Fibroblast of lung (primary cell): ENCODE results near the gene ANO4. TPM values are rescaled to one million over a fixed set of nuclear protein-coding genes. Genes with fewer than 3 reads are reported as not detected.

Source experiments
- DNase-seq, 2 donors: peaks; one replicate each; pipeline versions ENCODE4 v3.0.0 to v3.0.0-alpha.2; 2010; ENCODE audit warnings: low read depth in 2 of 2
- H2AFZ ChIP-seq: 2 replicates; pipeline ENCODE4 v1.5.1; 2012; ENCODE audit warnings: low read length, control low read depth, inconsistent platforms
- H3K27ac ChIP-seq: 2 replicates; pipeline ENCODE4 v1.5.1; 2011; ENCODE audit warnings: low read length, control low read depth; ENCODE audit not compliant: insufficient read depth
- H3K27me3 ChIP-seq: 2 replicates; pipeline ENCODE4 v1.5.1; 2011; ENCODE audit warnings: mild to moderate bottlenecking, low read length; ENCODE audit not compliant: control insufficient read depth, insufficient read depth
- H3K36me3 ChIP-seq: 2 replicates; pipeline ENCODE4 v1.5.1; 2011; ENCODE audit warnings: low read length; ENCODE audit not compliant: control insufficient read depth, insufficient read depth
- H3K4me1 ChIP-seq: 2 replicates; pipeline ENCODE4 v1.5.1; 2011; ENCODE audit warnings: low read length; ENCODE audit not compliant: control insufficient read depth, insufficient read depth; ENCODE audit errors: extremely low read depth
- H3K4me2 ChIP-seq: 2 replicates; pipeline ENCODE4 v1.5.1; 2011; ENCODE audit warnings: low read length, control low read depth; ENCODE audit not compliant: insufficient read depth; ENCODE audit errors: extremely low read depth
- H3K4me3 ChIP-seq, 4 experiments: fragments of 200-600 bp in 1 of 4; sonication (generic) in 1 of 4; replicated peaks in 1 of 4; 2 replicates each; pipeline ENCODE4 v1.5.1; 2011 to 2016; ENCODE audit warnings: low read length in 4 of 4, low read depth in 3 of 4, mild to moderate bottlenecking in 3 of 4, control low read depth in 2 of 4, inconsistent platforms in 1 of 4, mixed read lengths in 1 of 4; ENCODE audit not compliant: insufficient read depth in 1 of 4; ENCODE audit errors: control extremely low read depth in 1 of 4
- H3K79me2 ChIP-seq: 2 replicates; pipeline ENCODE4 v1.5.1; 2012; ENCODE audit warnings: mild to moderate bottlenecking, low read length, inconsistent platforms; ENCODE audit not compliant: control insufficient read depth, insufficient read depth
- H3K9ac ChIP-seq: 2 replicates; pipeline ENCODE4 v1.5.1; 2011; ENCODE audit warnings: mild to moderate bottlenecking, low read length, control low read depth; ENCODE audit not compliant: insufficient read depth
- H3K9me3 ChIP-seq: 2 replicates; pipeline ENCODE4 v1.5.1; 2012; ENCODE audit warnings: low read depth, low read length; ENCODE audit not compliant: control insufficient read depth, insufficient read depth
- H4K20me1 ChIP-seq: 2 replicates; pipeline ENCODE4 v1.5.1; 2011; ENCODE audit warnings: low read length; ENCODE audit not compliant: control insufficient read depth, insufficient read depth; ENCODE audit errors: extremely low read depth
- CTCF ChIP-seq, 2 donors: IDR thresholded peaks in 1 of 2; conservative IDR thresholded peaks in 1 of 2; 1 replicate in 1 of 2; 2 replicates in 1 of 2; pipeline ENCODE4 v1.5.1; 2011 to 2012; ENCODE audit warnings: low read length in 2 of 2, control low read depth in 1 of 2, inconsistent platforms in 1 of 2, low read depth in 1 of 2, mild to moderate bottlenecking in 1 of 2
- EZH2 ChIP-seq: IDR thresholded peaks from 2 replicates; pipeline ENCODE4 v1.5.1; 2012; ENCODE audit warnings: low read length, control low read depth, mild to moderate bottlenecking; ENCODE audit errors: missing control alignments
- polyA plus RNA-seq, 2 donors: library from polyadenylated mRNA; depleted of rRNA in 1 of 2; stranded (reverse) in 1 of 2; unstranded in 1 of 2; fragments of >200 nt; gene quantifications; 2 replicates each; pipeline ENCODE4 v1.2.1, GENCODE V29; 2011 to 2012; ENCODE audit warnings: missing spikeins in 1 of 2
- total RNA-seq: library from RNA; depleted of rRNA; stranded (reverse); fragments of >200 nt; gene quantifications from 2 replicates; pipeline ENCODE4 v1.2.1, GENCODE V29; 2014

The ANO4 gene
- total and polyA plus RNA-seq, 2 donors (not counting 1 experiment from before 2014, with no cell fraction given) = 11.7 to 42.3 TPM

- H3K4me2 ChIP-seq = no peak overlapping the region
These were observed 66.0 kb downstream of the ANO4 start for GRCh38 chr12:100860611-100861010.

DNA sequence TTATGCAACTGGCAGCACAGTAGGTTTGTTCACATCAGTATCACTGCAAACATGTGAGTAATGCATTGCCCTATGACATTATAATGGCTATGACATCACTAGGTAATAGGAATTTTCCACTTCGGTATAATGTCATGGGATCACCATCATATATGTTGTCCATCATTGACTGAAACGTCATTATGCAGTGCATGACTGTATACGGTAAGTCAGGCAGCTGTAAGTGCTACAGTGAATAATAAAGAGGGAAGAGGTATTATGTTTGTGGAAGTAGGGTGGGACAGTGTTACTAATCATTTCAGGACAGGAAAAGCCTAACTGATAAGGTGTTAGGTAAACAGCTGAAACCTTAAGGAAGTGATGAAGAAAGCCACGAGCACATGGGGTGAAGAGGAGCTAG, 68.1 kb downstream of the ANO4 start:
- H3K4me1 ChIP-seq = no peaks in the 10 kb centered on the region
- DNase-seq = peak in 1 of 2 donors; percentile 2

More at GRCh38 chr12:100860611-100861010, 66.0 kb downstream of the ANO4 start:
- Histone ChIP-seq H3K4me1 (no peaks in the 10 kb centered on the region), H3K9me3 (no peaks in the 10 kb centered on the region), H3K9ac (no peak overlapping the region), H2AFZ (no peak overlapping the region), H3K79me2 (no peaks in the 10 kb centered on the region), H3K36me3 (no peaks in the 10 kb centered on the region), H3K27ac (no peak overlapping the region), H3K27me3 (no peaks in the 10 kb centered on the region), H4K20me1 (no peaks in the 10 kb centered on the region), H3K4me3 (no peak overlapping the region)
- DNase-seq = peak in 1 of 2 donors; percentile 87
- no peak for TF ChIP-seq EZH2
- no peak for TF ChIP-seq CTCF (conservative IDR thresholded peaks at IDR 0.05 in 1 of 2, IDR thresholded peaks at IDR 0.05 in 1 of 2; ENCODE audit: low read depth in 1 of 2, low read length in 2 of 2)

DNA sequence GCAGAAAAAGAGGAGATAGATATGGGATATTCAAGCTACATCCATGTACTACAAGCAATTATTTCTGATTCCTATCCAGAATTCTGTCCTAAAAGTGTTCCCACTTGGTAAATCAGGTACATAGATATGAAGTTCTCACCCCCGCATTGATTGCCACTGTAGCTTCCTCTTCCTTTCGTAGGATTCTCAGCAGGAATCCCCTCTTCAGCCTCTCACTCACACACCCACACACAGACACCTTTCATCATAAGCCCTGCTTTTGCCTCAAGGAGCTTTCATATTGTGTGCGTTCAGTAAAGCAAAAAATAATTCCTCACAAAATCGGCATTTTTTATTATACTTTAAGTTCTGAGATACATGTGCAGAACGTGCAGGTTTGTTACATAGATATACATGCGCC, 69.8 kb downstream of the ANO4 start:
- Histone ChIP-seq H3K4me1 (no peaks in the 10 kb centered on the region), H3K27me3 (no peaks in the 10 kb centered on the region), H4K20me1 (no peaks in the 10 kb centered on the region), H3K9ac (no peak overlapping the region), H3K79me2 (no peaks in the 10 kb centered on the region), H3K36me3 (no peaks in the 10 kb centered on the region), H2AFZ (no peak overlapping the region), H3K4me3 (no peak overlapping the region), H3K4me2 (no peak overlapping the region), H3K9me3 (no peaks in the 10 kb centered on the region), H3K27ac (no peak overlapping the region)
- no peak for DNase-seq
- TF ChIP-seq EZH2 = no peak
- no peak for TF ChIP-seq CTCF (conservative IDR thresholded peaks at IDR 0.05 in 1 of 2, IDR thresholded peaks at IDR 0.05 in 1 of 2; ENCODE audit: low read depth in 1 of 2, low read length in 2 of 2)

More for the DNA sequence above, 68.1 kb downstream of the ANO4 start:
- Histone ChIP-seq H3K4me3 (no peak overlapping the region), H3K79me2 (no peaks in the 10 kb centered on the region), H3K4me2 (no peak overlapping the region), H3K27me3 (no peaks in the 10 kb centered on the region), H3K36me3 (no peaks in the 10 kb centered on the region), H3K9ac (no peak overlapping the region), H3K27ac (no peak overlapping the region), H2AFZ (no peak overlapping the region), H3K9me3 (no peaks in the 10 kb centered on the region), H4K20me1 (no peaks in the 10 kb centered on the region)
- no peak for TF ChIP-seq EZH2
- no peak for TF ChIP-seq CTCF (conservative IDR thresholded peaks at IDR 0.05 in 1 of 2, IDR thresholded peaks at IDR 0.05 in 1 of 2; ENCODE audit: low read depth in 1 of 2, low read length in 2 of 2)
